HepG2 (cell line): ENCODE measurements around the gene MPP3. TPM values are rescaled to one million over a fixed set of nuclear protein-coding genes. Genes with fewer than 3 reads are reported as not detected.

Experiments
- CBX5 ChIP-seq: sonication (generic); formaldehyde crosslinking; IDR thresholded peaks from 2 replicates; pipeline ENCODE4 v1.4.0; 2020; ENCODE audit warnings: missing genetic modification reagents, borderline replicate concordance
- CCAR2 ChIP-seq: fragments of 200-400 bp; formaldehyde crosslinking; optimal IDR thresholded peaks from 2 replicates; pipeline ENCODE3; 2018; ENCODE audit warnings: low read depth, mild to moderate bottlenecking, low read length, moderate library complexity
- CERS6 ChIP-seq: sonication (generic); formaldehyde crosslinking; IDR thresholded peaks from 2 replicates; pipeline ENCODE4 v1.5.0; 2020; ENCODE audit warnings: missing genetic modification reagents
- HNRNPK ChIP-seq: fragments of 200-400 bp; formaldehyde crosslinking; IDR thresholded peaks from 2 replicates; pipeline ENCODE4 v1.6.1; 2018; ENCODE audit warnings: low read length, low read depth, moderate library complexity, mild to moderate bottlenecking; ENCODE audit not compliant: poor library complexity, severe bottlenecking
- KAT2B ChIP-seq: fragments of 150-350 bp; IDR thresholded peaks from 2 replicates; pipeline ENCODE4 v1.6.1; 2014; ENCODE audit warnings: low read depth, low read length, borderline replicate concordance
- MAFK ChIP-seq, 2 experiments: IDR thresholded peaks in 1 of 2; conservative IDR thresholded peaks in 1 of 2; 2 replicates each; pipeline ENCODE4 v1.6.1; 2011; ENCODE audit warnings: improper control_type of control experiment in 2 of 2, low read length in 2 of 2
- NFAT5 ChIP-seq: sonication (generic); formaldehyde crosslinking; IDR thresholded peaks from 2 replicates; pipeline ENCODE4 v1.4.0; 2020; ENCODE audit warnings: missing genetic modification reagents
- NFE2L2 ChIP-seq: fragments of 150-350 bp; IDR thresholded peaks from 2 replicates; pipeline ENCODE4 v1.6.1; 2014; ENCODE audit warnings: low read length
- PLRG1 ChIP-seq: fragments of 450-650 bp; conservative IDR thresholded peaks from 2 replicates; pipeline ENCODE4 v1.6.1; 2016
- RARG ChIP-seq: sonication (generic); formaldehyde crosslinking; IDR thresholded peaks from 2 replicates; pipeline ENCODE4 v1.4.0; 2020; ENCODE audit warnings: low read depth, mild to moderate bottlenecking, missing genetic modification reagents
- RFX1 ChIP-seq: fragments of 450-650 bp; IDR thresholded peaks from 2 replicates; pipeline ENCODE4 v1.6.1; 2017
- TARDBP ChIP-seq: sonication (generic); formaldehyde crosslinking; IDR thresholded peaks from 2 replicates; pipeline ENCODE4 v1.8.0; 2022; ENCODE audit warnings: mild to moderate bottlenecking, missing genetic modification reagents
- ZFP36 ChIP-seq: fragments of 150-350 bp; IDR thresholded peaks from 2 replicates; pipeline ENCODE4 v1.6.1; 2018; ENCODE audit warnings: borderline replicate concordance, low read length, low read depth; ENCODE audit not compliant: partially characterized antibody
- ZNF296 ChIP-seq: sonication (generic); formaldehyde crosslinking; conservative IDR thresholded peaks from 2 replicates; pipeline ENCODE4 v1.5.0; 2020; ENCODE audit warnings: mild to moderate bottlenecking, missing genetic modification reagents
- ZNF512B ChIP-seq: sonication (generic); formaldehyde crosslinking; IDR thresholded peaks from 2 replicates; pipeline ENCODE4 v1.5.1; 2020; ENCODE audit warnings: missing genetic modification reagents, mild to moderate bottlenecking, borderline replicate concordance
- ZNF598 ChIP-seq: sonication (generic); formaldehyde crosslinking; IDR thresholded peaks from 2 replicates; pipeline ENCODE4 v1.5.1; 2020; ENCODE audit warnings: mild to moderate bottlenecking, missing genetic modification reagents, borderline replicate concordance
- ZNF710 ChIP-seq: sonication (generic); formaldehyde crosslinking; IDR thresholded peaks from 2 replicates; pipeline ENCODE4 v1.5.0; 2020; ENCODE audit warnings: mild to moderate bottlenecking, missing genetic modification reagents, borderline replicate concordance
- ZNF782 ChIP-seq: sonication (generic); formaldehyde crosslinking; IDR thresholded peaks from 2 replicates; pipeline ENCODE4 v1.4.0; 2020; ENCODE audit warnings: missing genetic modification reagents, mild to moderate bottlenecking, borderline replicate concordance
- polyA plus RNA-seq, 8 experiments: library from polyadenylated mRNA; depleted of rRNA in 3 of 8; stranded (reverse) in 7 of 8; unstranded in 1 of 8; fragments of >200 nt; fragmentation: Illumina TruSeq in 4 of 8; extraction: Trizol in 4 of 8; gene quantifications; 2 replicates each; pipeline versions ENCODE4 v1.2.1 to v1.2.3, GENCODE V29; 2011 to 2016; ENCODE audit warnings: low read depth in 4 of 8, missing spikeins in 1 of 8, mixed read lengths in 1 of 8; ENCODE audit not compliant: insufficient read depth in 1 of 8
- total RNA-seq, 5 experiments: library from RNA; depleted of rRNA; stranded (reverse); fragments of >200 nt; fragmentation: Illumina TruSeq; extraction: Trizol; gene quantifications; 2 replicates each; pipeline ENCODE4 v1.2.3, GENCODE V29; 2016; ENCODE audit warnings: low read depth in 1 of 5

The MPP3 gene
- total and polyA plus RNA-seq, 2 of the 13 experiments (the other 11 are each of a cell fraction or from before 2014, with no cell fraction given): 0.91 to 1.8 TPM

DNA sequence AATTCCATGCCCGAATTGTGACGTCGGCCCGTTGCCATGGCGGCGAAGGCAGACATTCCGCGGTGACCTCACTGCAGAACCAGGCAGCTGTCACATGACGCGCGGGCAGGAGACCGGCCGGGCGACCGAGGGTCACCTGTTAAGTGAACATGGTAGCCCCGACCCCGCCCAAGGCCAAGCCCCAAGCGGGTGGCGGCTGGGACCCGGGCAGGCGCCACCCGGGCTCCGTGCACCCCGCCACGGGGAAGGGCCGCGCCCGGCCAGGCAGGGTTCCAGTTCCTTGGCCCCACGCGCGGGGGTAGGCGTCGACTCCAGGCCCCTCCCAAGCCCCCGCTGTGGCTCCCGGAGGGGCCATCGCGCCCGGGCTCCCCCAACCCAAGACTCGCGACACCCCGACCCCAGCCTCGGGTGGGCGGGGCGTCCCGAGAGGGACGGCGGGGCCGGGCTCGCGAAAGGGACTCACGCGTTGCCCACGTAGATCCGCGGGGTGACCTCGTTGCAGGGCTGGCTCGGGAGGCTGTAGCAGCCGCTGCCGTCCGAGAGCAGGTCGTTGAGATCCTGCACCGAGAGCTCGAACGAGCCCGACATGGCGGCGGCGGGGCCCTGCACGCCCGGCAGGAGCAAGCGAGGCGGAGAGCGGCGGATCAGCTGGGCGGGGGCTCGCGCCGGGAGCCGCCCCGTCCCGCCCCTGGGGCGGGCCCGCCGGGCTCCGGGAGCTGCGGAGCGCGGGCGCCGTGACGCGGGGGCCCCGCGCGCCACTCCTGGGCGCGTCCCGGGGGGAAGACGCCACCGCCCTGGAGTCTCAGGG, 54.4 kb downstream of the MPP3 start, which contains the start of gene DUSP3 (continued):
- no peak for TF ChIP-seq ZNF782 (CRISPR knock-in tag)
- peak; percentile 59 for TF ChIP-seq NFAT5
- no peak for TF ChIP-seq CCAR2
- peak; percentile 79 for TF ChIP-seq HNRNPK
- TF ChIP-seq ZFP36: no peak
- TF ChIP-seq NFE2L2: no peak
- TF ChIP-seq ZNF512B: no peak
- TF ChIP-seq ZNF598 (CRISPR knock-in tag): peak; percentile 89
- TF ChIP-seq ZNF710 (CRISPR knock-in tag): peak; percentile 82
- peak; percentile 95 for TF ChIP-seq RFX1
- no peak; the same call in none of the 2 replicates for TF ChIP-seq CBX5 (CRISPR knock-in tag)
- no peak for TF ChIP-seq PLRG1
- 0 out of 2 replicates have a peak, but pooled peaks have one; percentile 26 for TF ChIP-seq ZNF296
- no peak for TF ChIP-seq MAFK (conservative IDR thresholded peaks at IDR 0.05 in 1 of 2, IDR thresholded peaks at IDR 0.05 in 1 of 2; ENCODE audit: low read length in 2 of 2)
- no peak for TF ChIP-seq RARG (CRISPR knock-in tag)
- TF ChIP-seq CERS6 (CRISPR knock-in tag): no peak
- no peak for TF ChIP-seq KAT2B
- 0 out of 2 replicates have a peak, but pooled peaks have one; percentile 35 for TF ChIP-seq TARDBP
